Endothelial cell of umbilical vein (primary cell): Measurements from ENCODE around the gene RPGRIP1. TPM values are rescaled to one million over a fixed set of nuclear protein-coding genes. Genes with fewer than 3 reads are reported as not detected.
A peak's percentile ranks its signal among the peaks of the same experiment; 100 is the strongest.

Experiments
- BruUV-seq: library from RNA; stranded (reverse); fragments of 400-500 nt; replicated peaks from 2 replicates; lab custom pipeline; 2021; lab: Mats Ljungman, UMichigan
- CTCF ChIA-PET: fragments of 300-600, 350-600 bp; sonication (Branson Sonifier 250); formaldehyde crosslinking; loops from one replicate; lab custom pipeline; 2021; ENCODE audit warnings: antibody characterized with exemption, inconsistent platforms; lab: Charles Lee
- POLR2A ChIA-PET: fragments of 300-600, 350-600 bp; sonication (Branson Sonifier 250); formaldehyde crosslinking; loops from one replicate; lab custom pipeline; 2021; ENCODE audit warnings: antibody characterized with exemption, inconsistent platforms; lab: Charles Lee
- DNase-seq: peaks from one replicate; pipeline ENCODE4 v3.0.0-alpha.2; 2011; ENCODE audit warnings: low read depth, low spot score
- FAIRE-seq: peaks from 2 replicates; lab custom pipeline; 2011; peaks lifted over from hg19 to GRCh38; lab: Jason Lieb, UNC
- H2AFZ ChIP-seq: 2 replicates; pipeline ENCODE4 v1.6.0; 2012; ENCODE audit warnings: low read depth, low read length, control low read depth, inconsistent platforms
- H3K27ac ChIP-seq: 2 replicates; pipeline ENCODE4 v1.5.1; 2011; ENCODE audit warnings: low read depth, mild to moderate bottlenecking, control low read depth, low read length, moderate library complexity; ENCODE audit not compliant: insufficient read depth
- H3K27me3 ChIP-seq, 2 experiments: 2 replicates each; pipeline versions ENCODE4 v1.6.0 to v1.6.1; 2011; ENCODE audit warnings: low read length in 2 of 2, mixed read lengths in 1 of 2; ENCODE audit not compliant: control insufficient read depth in 2 of 2, insufficient read depth in 2 of 2
- H3K36me3 ChIP-seq, 2 experiments: 2 replicates in 1 of 2; 3 replicates in 1 of 2; pipeline ENCODE4 v1.5.1; 2011; ENCODE audit warnings: low read length in 2 of 2, mild to moderate bottlenecking in 1 of 2, moderate library complexity in 1 of 2; ENCODE audit not compliant: control insufficient read depth in 2 of 2, insufficient read depth in 2 of 2; ENCODE audit errors: extremely low read depth in 1 of 2
- H3K4me1 ChIP-seq: 3 replicates; pipeline ENCODE4 v1.5.1; 2011; ENCODE audit warnings: mild to moderate bottlenecking, low read length; ENCODE audit not compliant: control insufficient read depth, insufficient read depth; ENCODE audit errors: extremely low read depth
- H3K4me2 ChIP-seq: 2 replicates; pipeline ENCODE4 v1.6.1; 2011; ENCODE audit warnings: low read length, control low read depth, mixed read lengths; ENCODE audit not compliant: insufficient read depth
- H3K4me3 ChIP-seq, 3 experiments: fragments of 200-600 bp in 1 of 3; sonication (generic), shearing (Covaris generic) in 1 of 3; replicated peaks in 1 of 3; 2 replicates each; pipeline ENCODE4 v1.5.1; 2011 to 2016; ENCODE audit warnings: control low read depth in 3 of 3, low read length in 3 of 3, mild to moderate bottlenecking in 2 of 3, inconsistent platforms in 1 of 3, low read depth in 1 of 3, moderate library complexity in 1 of 3; ENCODE audit not compliant: insufficient read depth in 1 of 3
- H3K79me2 ChIP-seq: 2 replicates; pipeline ENCODE4 v1.6.0; 2012; ENCODE audit warnings: low read length, inconsistent platforms; ENCODE audit not compliant: control insufficient read depth, insufficient read depth
- H3K9ac ChIP-seq: replicated peaks from 2 replicates; pipeline ENCODE3; 2011; ENCODE audit warnings: low read length, control low read depth; ENCODE audit not compliant: insufficient read depth; ENCODE audit errors: extremely low read depth
- H3K9me1 ChIP-seq: replicated peaks from 3 replicates; pipeline ENCODE4 v1.6.0; 2011; ENCODE audit warnings: mild to moderate bottlenecking, low read length; ENCODE audit not compliant: control insufficient read depth, insufficient read depth; ENCODE audit errors: extremely low read depth
- H3K9me3 ChIP-seq: replicated peaks from 2 replicates; pipeline ENCODE4 v1.5.1; 2012; ENCODE audit warnings: low read length, inconsistent platforms; ENCODE audit not compliant: control insufficient read depth, insufficient read depth
- H4K20me1 ChIP-seq: replicated peaks from 2 replicates; pipeline ENCODE3; 2011; ENCODE audit warnings: mild to moderate bottlenecking, low read length; ENCODE audit not compliant: control insufficient read depth, insufficient read depth; ENCODE audit errors: extremely low read depth
- CTCF ChIP-seq, 2 donors: IDR thresholded peaks; 1 replicate in 1 of 2; 2 replicates in 1 of 2; pipeline ENCODE4 v1.5.1; 2011; ENCODE audit warnings: low read length in 2 of 2, mild to moderate bottlenecking in 2 of 2, moderate library complexity in 2 of 2, control low read depth in 1 of 2, inconsistent platforms in 1 of 2, low read depth in 1 of 2; ENCODE audit not compliant: insufficient read depth in 1 of 2; ENCODE audit errors: extremely low read depth in 1 of 2
- EZH2 ChIP-seq: IDR thresholded peaks from 2 replicates; pipeline ENCODE4 v1.6.1; 2012; ENCODE audit warnings: borderline replicate concordance, low read depth, mild to moderate bottlenecking, moderate library complexity, low read length, inconsistent platforms; ENCODE audit not compliant: severe bottlenecking
- FOS ChIP-seq: IDR thresholded peaks from 2 replicates; pipeline ENCODE4 v1.6.1; 2011; ENCODE audit warnings: mild to moderate bottlenecking, low read length, moderate library complexity, borderline replicate concordance; ENCODE audit not compliant: insufficient read depth
- GATA2 ChIP-seq: IDR thresholded peaks from 2 replicates; pipeline ENCODE4 v1.7.0; 2011; ENCODE audit warnings: low read depth, mild to moderate bottlenecking, moderate library complexity, mixed read lengths, low read length; ENCODE audit not compliant: insufficient read length, insufficient read depth
- JUN ChIP-seq: IDR thresholded peaks from 2 replicates; pipeline ENCODE4 v1.6.1; 2011; ENCODE audit warnings: borderline replicate concordance, low read depth; ENCODE audit not compliant: insufficient read length, insufficient read depth
- MAX ChIP-seq: IDR thresholded peaks from 2 replicates; pipeline ENCODE4 v1.6.1; 2011; ENCODE audit not compliant: insufficient read depth, insufficient read length
- MYC ChIP-seq: IDR thresholded peaks from one replicate; pipeline ENCODE4 v1.6.1; 2011; ENCODE audit warnings: mild to moderate bottlenecking, low read depth, low read length
- POLR2A ChIP-seq: IDR thresholded peaks from 2 replicates; pipeline ENCODE4 v1.6.1; 2012; ENCODE audit warnings: low read depth, mild to moderate bottlenecking, control low read depth, low read length
- POLR2AphosphoS5 ChIP-seq: IDR thresholded peaks from 2 replicates; pipeline ENCODE4 v1.6.1; 2012; ENCODE audit warnings: low read depth, mild to moderate bottlenecking, control low read depth, low read length, moderate library complexity; ENCODE audit not compliant: insufficient read depth
- dilution Hi-C: fragments of 300-500 bp; cut with MboI; formaldehyde crosslinking; loops from one replicate; pipeline ENCODE4 v1.15.0; 2019; ENCODE audit warnings: low sequenced_read_pairs; ENCODE audit not compliant: extremely low pct_ligation_motif_present
- intact Hi-C: fragments of 100-400 bp; cut with micrococcal nuclease; formaldehyde crosslinking; loops from one replicate; pipeline ENCODE4 v1.10.0; 2022
- polyA plus RNA-seq, 4 experiments: library from polyadenylated mRNA; depleted of rRNA in 3 of 4; stranded (reverse) in 3 of 4; unstranded in 1 of 4; fragments of >200 nt; gene quantifications; 2 replicates each; pipeline versions ENCODE4 v1.2.1 to v1.2.3, GENCODE V29; 2011 to 2012; ENCODE audit warnings: missing spikeins in 1 of 4
- total RNA-seq: library from RNA; stranded (reverse); gene quantifications from 2 replicates; pipeline ENCODE4 v1.2.3, GENCODE V29; 2021

The RPGRIP1 gene
- total and polyA plus RNA-seq, 2 donors (not counting 3 experiments of a cell fraction or from before 2014, with no cell fraction given): not detected

GRCh38 chr14:21307637-21308036, 27.8 kb downstream of the RPGRIP1 start:
- DNase-seq (no peak), FAIRE-seq (no peak)
- Histone ChIP-seq H3K27me3 (peaks cover 5 to 8% of the 10 kb centered on the region in 2 experiments), H3K4me2 (no peak overlapping the region), H3K9me3 (no peaks in the 10 kb centered on the region), H4K20me1 (no peaks in the 10 kb centered on the region), H3K27ac (no peak overlapping the region), H3K9ac (no peak overlapping the region), H3K36me3 (no peaks in the 10 kb centered on the region), H2AFZ (no peak overlapping the region), H3K4me1 (no peaks in the 10 kb centered on the region), H3K9me1 (no peaks in the 10 kb centered on the region), H3K79me2 (no peaks in the 10 kb centered on the region), H3K4me3 (no peak overlapping the region)
- dilution Hi-C loops (no loop called here), intact Hi-C loops (no loop called here)
- CTCF ChIA-PET: no interaction called here
- TF ChIP-seq FOS (no peak), EZH2 (no peak), POLR2A (no peak), MAX (no peak), JUN (no peak), MYC (no peak), POLR2AphosphoS5 (no peak)
- POLR2A ChIA-PET: no interaction called here
- BruUV-seq: no TSS peak

GRCh38 chr14:21308132-21308478, 28.2 kb downstream of the RPGRIP1 start:
- no peaks in the 10 kb centered on the region for H3K9me1 ChIP-seq
- H3K4me2 ChIP-seq: peak overlapping the region; percentile 63
- H3K4me1 ChIP-seq: no peaks in the 10 kb centered on the region
- peaks cover 6 to 8% of the 10 kb centered on the region in 2 experiments for H3K27me3 ChIP-seq
- H3K4me3 ChIP-seq: no peak overlapping the region
- DNase-seq (no peak), FAIRE-seq (no peak)
- ChIA-PET POLR2A (no interaction called here), CTCF (interaction anchor here (1.3 kb wide), 1 partner anchor 22 kb away, joined by 3 read pairs; no protein-coding TSS in a partner anchor)
- H3K36me3 ChIP-seq: no peaks in the 10 kb centered on the region
- no peak overlapping the region for H3K27ac ChIP-seq
- no peak overlapping the region for H3K9ac ChIP-seq
- no peaks in the 10 kb centered on the region for H3K9me3 ChIP-seq
- intact Hi-C loops (no loop called here), dilution Hi-C loops (no loop called here)
- H4K20me1 ChIP-seq: no peaks in the 10 kb centered on the region
- BruUV-seq: TSS peak; percentile 80
- H3K79me2 ChIP-seq: no peaks in the 10 kb centered on the region
- peak overlapping the region; percentile 73 for H2AFZ ChIP-seq
- TF ChIP-seq GATA2 (no peak), JUN (no peak), CTCF (IDR thresholded peaks at IDR 0.05; ENCODE audit: extremely low read depth in 1 of 2, insufficient read depth in 1 of 2, low read depth in 1 of 2, low read length in 2 of 2) (no peak), MYC (no peak), POLR2A (no peak), MAX (no peak), EZH2 (no peak), POLR2AphosphoS5 (no peak), FOS (no peak)
